Stimulated activated CD4-positive, alpha-beta T cell treated with anti-CD3 and anti-CD28 coated beads, Interleukin-4, amount 100 ng/mL, for 4 hours (primary cell): ENCODE results near the gene DYRK1A.
"Not testable (repeated sequence)": the region's sequence is repeated elsewhere in the genome, so short reads cannot be mapped to it uniquely, and the experiment has no call there.

Experiments used
- DNase-seq, 2 experiments: peaks; one replicate each; pipeline ENCODE4 v3.0.0-alpha.2; 2020

DYRK1A gene

DNA sequence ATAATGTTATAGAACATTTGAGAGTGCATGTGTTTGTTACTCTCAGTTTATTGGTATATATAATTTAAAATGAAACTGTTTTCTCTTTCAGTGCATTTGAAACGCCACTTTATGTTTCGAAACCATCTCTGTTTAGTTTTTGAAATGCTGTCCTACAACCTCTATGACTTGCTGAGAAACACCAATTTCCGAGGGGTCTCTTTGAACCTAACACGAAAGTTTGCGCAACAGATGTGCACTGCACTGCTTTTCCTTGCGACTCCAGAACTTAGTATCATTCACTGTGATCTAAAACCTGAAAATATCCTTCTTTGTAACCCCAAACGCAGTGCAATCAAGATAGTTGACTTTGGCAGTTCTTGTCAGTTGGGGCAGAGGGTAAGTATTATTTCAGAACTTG lies 123.5 kb downstream of the DYRK1A start:
- no peak for DNase-seq

DNA sequence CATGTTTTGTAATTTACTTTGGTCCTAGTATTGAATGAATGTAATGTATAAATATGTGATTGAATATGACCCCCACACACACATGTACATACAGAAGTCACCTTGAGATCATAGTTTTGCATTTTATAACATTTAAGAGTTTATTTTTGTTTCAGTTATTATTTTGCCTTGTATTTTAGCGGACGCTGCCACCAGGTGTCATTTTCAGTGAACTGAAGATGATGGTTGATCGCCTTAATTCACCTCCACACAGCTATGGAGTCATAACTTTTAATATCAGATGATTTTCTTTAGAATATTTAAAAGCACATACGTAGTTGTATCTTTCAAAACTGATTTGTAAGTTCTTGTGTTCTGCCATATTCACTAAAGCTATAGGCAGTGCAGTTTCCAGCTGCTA lies 130.4 kb downstream of the DYRK1A start:
- DNase-seq = no peak

- DNase-seq = no peak
These were observed 132.1 kb downstream of the DYRK1A start for GRCh38 chr21:37498664-37499063.

GRCh38 chr21:37502947-37503346 lies 136.4 kb downstream of the DYRK1A start:
- DNase-seq = no peak

DNA sequence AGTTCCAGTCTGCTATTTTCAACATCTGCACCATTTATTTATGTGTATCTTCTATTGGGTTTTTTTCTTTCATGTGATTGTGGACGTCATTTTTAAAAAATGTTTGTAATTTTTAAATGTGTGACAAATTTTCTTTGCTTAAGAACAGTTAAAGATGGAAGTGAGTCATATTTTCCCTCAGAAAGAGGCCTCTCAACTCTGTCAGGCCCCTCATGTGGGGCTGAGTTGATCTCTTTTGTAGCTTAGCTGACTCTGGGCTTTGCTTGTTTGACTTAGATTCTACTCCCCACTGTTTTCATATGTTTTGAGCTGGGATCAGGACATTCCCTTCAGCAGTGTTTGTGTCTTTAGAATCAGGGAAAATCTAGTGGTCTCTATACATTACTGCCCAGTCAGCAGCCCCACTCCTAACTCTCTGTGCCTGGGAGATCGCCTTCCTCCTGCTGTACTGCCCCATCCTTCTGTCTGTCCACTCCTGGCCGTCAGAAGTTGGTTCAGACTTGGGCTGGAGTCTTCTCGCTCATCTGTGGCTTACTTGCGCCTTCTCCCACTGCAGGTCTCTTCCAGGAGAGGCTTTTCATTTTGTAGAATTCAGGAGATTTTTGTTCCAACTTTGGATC lies 137.4 kb downstream of the DYRK1A start:
- no peak for DNase-seq

DNA sequence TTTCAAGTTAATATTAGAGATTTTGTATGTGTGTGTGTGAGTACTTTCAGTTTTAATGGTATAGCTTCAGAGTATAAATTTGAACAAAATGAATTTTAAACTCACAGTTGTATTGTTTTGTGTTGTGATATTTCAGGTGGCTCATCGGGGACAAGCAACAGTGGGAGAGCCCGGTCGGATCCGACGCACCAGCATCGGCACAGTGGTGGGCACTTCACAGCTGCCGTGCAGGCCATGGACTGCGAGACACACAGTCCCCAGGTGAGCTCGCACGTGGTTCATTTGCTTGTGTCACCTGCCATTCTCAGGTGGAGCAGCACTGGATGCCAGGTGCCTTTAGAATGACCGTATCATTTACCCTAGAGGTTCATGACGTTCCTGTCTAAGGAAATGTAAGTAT lies 139.4 kb downstream of the DYRK1A start:
- DNase-seq = no peak

- DNase-seq = no peak
These were observed 141.1 kb downstream of the DYRK1A start for GRCh38 chr21:37507716-37508115.

DNA sequence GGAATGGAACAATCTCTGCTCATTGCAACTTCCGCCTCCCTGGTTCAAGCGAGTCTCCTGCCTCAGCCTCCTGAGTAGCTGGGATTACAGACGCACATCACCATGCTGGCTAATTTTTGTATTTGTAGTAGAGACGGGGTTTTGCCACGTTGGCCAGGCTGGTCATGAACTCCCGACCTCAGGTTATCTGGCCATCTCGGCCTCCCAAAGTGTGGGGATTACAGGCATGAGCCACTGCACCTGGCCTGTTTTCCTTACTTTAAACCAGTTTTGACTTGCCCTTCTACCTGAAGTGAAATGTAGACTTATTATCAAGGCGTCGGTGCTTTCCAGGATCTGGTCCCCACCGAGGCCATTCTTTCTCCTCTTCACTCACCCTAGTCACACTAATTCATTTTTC lies 141.8 kb downstream of the DYRK1A start:
- no peak for DNase-seq

- no peak for DNase-seq
These were observed 143.3 kb downstream of the DYRK1A start for GRCh38 chr21:37509802-37510393.

DNA sequence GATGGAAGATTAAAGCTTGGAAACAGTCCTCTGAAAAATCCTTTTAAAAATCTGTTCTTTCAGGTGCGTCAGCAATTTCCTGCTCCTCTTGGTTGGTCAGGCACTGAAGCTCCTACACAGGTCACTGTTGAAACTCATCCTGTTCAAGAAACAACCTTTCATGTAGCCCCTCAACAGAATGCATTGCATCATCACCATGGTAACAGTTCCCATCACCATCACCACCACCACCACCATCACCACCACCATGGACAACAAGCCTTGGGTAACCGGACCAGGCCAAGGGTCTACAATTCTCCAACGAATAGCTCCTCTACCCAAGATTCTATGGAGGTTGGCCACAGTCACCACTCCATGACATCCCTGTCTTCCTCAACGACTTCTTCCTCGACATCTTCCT lies 145.3 kb downstream of the DYRK1A start:
- no peak for DNase-seq

DNA sequence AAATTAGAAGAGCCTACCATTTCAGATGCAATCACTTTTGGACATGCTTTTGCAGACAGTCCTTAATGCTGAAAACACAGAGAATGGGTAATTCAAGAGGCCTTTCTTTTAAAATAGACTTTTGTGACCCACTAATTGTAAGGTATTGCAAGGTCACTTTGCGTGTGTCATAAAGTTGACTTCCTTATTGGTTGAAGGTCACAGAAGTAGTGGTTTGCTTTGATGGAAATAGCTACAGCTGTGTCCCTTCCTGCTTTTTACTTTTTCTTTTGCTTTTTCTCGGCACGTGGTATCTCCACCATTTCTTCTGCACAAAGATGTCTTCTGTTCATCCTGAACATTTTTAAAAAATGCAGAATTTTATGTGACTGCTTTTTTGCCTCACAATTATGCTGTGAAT lies 146.8 kb downstream of the DYRK1A start:
- DNase-seq = no peak

GRCh38 chr21:37514038-37514667 lies 147.6 kb downstream of the DYRK1A start:
- no peak for DNase-seq

DNA sequence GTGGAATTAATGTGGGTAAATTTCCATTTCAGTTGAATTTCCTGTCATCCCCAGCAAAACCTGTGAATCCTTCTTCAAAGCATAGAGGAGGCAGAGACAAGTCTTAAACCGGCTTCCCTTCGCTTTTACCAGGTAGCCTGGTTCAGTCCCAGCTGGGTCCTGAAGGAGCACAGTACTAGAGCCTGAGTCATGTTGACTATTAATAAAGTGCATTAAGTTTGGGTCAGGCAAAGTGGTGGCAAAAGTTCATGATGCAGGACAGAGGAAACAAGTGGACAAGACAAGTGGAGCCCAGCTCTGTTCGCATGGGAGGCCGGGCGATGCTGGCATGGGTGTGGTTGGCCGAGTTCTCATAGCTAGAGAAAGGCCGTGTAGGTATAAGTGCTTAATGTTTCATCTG lies 150.4 kb downstream of the DYRK1A start:
- DNase-seq = no peak

DNA sequence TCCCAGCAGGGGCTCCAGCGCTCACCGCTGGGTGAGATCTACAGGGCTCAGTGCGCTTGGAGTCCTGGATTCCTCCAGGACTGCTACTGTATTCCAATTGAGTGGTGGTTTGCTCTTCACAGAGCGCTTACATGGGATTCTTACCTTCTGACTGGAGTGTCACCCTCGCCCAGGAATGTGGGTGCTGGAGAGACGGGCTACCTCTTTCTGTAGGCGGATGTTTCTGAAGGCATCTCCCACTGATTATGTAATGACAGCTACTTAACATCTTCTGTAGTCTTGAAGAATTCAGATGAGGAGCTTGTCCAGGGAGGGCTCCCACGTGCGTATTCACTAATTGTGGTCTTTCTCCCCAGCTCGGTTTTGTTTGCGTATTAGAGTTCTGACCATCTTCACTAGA lies 154.2 kb downstream of the DYRK1A start:
- no peak for DNase-seq

DNA sequence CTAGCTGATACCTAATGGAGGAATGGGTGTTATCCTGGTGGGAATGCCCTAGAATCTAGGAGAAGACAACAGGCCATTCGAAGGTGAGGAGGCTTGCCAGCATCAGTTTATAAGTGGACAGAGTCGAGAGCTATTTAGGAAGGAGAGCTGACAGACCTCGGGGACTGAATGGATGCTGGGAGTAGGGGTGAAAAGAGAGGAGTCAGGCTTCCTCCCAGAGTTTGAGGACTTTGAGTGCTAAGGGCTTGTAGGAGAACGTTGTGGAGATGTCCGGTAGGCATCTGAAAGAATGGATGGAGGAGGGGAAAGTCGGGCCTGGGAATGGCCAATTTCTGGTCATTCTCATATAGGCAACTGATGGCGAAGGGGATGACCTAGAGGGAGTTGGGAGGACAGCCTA lies 155.1 kb downstream of the DYRK1A start:
- no peak for DNase-seq

DNA sequence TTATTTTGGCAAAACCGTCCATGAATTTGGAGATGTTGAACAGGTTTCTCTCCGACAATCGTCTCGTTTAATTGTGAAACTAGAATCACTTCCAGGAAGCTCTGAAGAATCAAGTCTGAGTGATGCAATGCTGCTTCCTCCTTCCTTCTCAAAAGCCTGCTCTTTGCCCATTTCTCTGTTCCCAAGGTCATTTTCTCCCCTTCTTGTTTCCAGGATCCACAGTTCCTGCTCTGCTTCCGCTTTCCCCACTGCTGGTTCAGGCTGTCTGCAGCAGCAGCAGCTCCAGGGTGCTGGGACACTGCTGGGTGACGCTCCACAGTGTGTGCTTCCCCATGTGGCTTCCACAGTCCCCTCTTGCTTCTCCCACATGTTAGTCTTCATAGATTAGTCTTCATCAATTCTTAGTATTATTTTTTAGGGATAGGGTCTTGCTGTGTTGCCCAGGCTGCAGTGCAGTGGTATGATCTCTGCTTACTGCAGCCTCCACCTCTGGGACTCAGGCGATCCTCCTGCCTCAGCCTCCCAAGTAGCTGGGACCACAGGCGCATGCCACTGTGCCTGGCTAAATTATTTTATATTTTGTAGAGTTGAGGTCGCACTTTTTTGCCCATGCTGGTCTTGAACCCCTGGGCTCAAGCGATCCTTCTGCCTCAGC lies 156.2 kb downstream of the DYRK1A start:
- DNase-seq = no peak

- DNase-seq = not testable (repeated sequence)
These were observed 158.4 kb downstream of the DYRK1A start for GRCh38 chr21:37524944-37525343.

- no peak for DNase-seq
These were observed 159.2 kb downstream of the DYRK1A start for GRCh38 chr21:37525810-37526209.

DNA sequence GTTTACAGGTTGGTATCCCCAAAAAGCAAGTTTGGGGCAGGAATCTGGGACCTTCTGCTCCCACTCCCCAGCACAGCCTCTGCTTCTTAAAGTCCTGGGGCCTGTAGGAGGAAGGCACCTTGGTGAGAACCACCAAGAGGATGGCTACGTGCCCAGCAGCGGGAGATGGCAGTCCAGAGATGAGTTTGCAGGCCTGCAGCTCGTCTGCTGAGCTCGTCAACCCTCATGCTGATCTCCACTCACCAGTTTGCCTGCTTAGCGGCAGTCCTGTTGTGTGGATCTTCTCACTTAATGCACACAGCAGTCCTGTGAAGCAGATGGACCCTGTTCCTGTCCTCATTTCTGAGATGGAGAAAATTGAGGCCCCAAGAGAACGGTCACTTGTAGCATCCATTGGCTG lies 160.5 kb downstream of the DYRK1A start:
- DNase-seq = no peak

GRCh38 chr21:37527716-37528115 lies 161.1 kb downstream of the DYRK1A start:
- DNase-seq = no peak

GRCh38 chr21:37528150-37528937 lies 161.8 kb downstream of the DYRK1A start:
- no peak for DNase-seq

DNA sequence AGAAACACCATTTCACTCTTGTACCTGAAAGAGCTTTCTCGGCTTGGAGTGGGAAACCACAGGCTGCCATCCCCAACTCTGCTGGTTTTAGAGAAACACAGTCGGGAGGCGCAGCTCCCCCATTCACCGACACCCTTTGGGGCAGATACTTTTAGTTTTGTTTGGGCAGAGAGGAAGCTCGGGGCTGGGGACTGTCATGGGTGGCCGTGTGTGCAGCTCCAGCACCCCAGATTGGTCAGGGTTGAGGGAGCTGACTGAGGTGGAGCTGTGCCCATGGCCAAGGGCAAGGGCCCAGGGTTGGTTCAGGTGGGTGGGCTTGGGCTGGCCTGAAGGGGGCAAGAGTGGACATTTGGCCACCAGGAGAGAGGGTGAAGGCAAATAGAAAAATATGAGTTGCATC lies 163.1 kb downstream of the DYRK1A start:
- no peak for DNase-seq

DNA sequence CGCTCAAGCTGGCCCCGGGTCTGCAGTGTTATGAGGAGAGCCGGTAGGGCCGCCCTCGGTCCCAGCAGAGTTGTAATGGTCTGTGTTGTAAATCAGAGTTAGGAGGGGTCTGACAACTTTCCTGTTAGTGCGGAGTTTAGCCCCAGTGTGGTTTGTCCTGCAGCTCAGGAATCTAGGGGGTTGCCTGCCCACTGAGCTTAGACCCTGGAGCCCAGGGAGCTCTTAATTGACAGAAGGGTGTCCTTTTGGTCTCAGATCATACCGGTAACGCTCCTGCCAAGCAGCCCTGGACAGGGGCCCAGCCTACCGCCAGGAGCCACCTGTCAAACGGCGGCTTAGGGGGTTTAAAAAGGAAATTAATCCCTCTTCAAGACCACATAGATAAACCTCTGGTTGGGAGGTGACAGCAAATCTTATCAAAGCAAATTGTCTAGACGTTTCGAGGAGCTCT lies 164.4 kb downstream of the DYRK1A start:
- DNase-seq = no peak
